Adipocyte (in vitro differentiated cells): ENCODE data around the gene BBOX1.
A peak's percentile ranks its signal among the peaks of the same experiment; 100 is the strongest.
"Not testable (repeated sequence)": the region's sequence is repeated elsewhere in the genome, so short reads cannot be mapped to it uniquely, and the experiment has no call there.

Experiments
- DNase-seq: peaks from one replicate; pipeline ENCODE4 v3.0.0-alpha.2; 2015; ENCODE audit warnings: low read depth
- H3K27me3 ChIP-seq: replicated peaks from 2 replicates; pipeline ENCODE4 v1.7.0; 2013; ENCODE audit warnings: mild to moderate bottlenecking, low read length, moderate library complexity; ENCODE audit not compliant: control insufficient read depth, insufficient read depth
- H3K36me3 ChIP-seq: 2 replicates; pipeline ENCODE4 v1.7.0; 2013; ENCODE audit warnings: low read length, mild to moderate bottlenecking, moderate library complexity; ENCODE audit not compliant: control insufficient read depth, insufficient read depth, severe bottlenecking
- H3K4me1 ChIP-seq: 2 replicates; pipeline ENCODE4 v1.7.0; 2013; ENCODE audit warnings: mild to moderate bottlenecking, low read length, moderate library complexity; ENCODE audit not compliant: control insufficient read depth, insufficient read depth
- H3K4me3 ChIP-seq: 2 replicates; pipeline ENCODE4 v1.7.0; 2013; ENCODE audit warnings: mild to moderate bottlenecking, low read length, moderate library complexity
- H3K9ac ChIP-seq: 2 replicates; pipeline ENCODE4 v1.7.0; 2013; ENCODE audit warnings: mild to moderate bottlenecking, low read length, moderate library complexity
- H3K9me3 ChIP-seq: 2 replicates; pipeline ENCODE4 v1.7.0; 2013; ENCODE audit warnings: mild to moderate bottlenecking, low read length, moderate library complexity; ENCODE audit not compliant: control insufficient read depth

Gene BBOX1, protein sequence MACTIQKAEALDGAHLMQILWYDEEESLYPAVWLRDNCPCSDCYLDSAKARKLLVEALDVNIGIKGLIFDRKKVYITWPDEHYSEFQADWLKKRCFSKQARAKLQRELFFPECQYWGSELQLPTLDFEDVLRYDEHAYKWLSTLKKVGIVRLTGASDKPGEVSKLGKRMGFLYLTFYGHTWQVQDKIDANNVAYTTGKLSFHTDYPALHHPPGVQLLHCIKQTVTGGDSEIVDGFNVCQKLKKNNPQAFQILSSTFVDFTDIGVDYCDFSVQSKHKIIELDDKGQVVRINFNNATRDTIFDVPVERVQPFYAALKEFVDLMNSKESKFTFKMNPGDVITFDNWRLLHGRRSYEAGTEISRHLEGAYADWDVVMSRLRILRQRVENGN

DNA sequence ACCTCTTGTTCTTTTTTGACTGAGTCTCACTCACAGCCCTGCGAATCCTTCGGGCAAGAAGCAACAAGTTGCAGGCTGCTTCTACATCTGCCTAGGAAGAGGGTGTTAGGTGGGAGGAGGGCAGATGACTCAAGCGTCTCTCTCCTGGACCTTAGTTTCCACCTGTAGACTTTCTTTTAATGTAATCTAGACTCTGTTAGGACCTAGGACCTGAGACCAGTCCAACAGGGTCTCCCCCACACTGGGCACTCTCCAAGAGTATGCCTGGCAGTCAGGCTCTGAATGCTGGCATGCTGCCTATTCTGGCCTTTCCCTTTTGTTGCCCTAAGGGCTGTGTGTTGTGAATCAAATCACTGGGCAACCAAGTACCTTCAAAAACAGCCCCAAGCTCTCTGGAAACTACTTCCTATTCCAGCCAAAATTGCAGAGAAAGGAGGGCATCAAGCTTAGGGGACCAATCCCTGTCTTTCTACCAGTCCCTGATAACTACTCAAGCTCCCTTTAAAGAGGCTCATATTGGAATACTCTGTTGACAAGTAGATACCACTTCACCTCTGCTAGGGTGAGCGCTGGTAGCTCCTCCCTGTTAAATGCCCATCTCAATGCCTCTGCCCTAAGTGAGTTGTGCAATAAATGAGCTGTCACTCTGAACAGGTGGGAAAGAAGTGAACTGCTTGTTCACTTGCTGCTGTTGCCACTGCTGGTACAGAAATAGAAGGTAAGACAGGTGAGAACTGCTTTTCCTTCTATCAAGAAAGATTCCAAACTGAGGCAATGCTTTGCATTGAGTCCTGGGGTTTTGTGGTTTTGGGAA lies at the start of gene BBOX1:
Gene BBOX1, plus strand, starts transcription at position 514 of the 814 bp plus-strand sequence. CDS start 14,616 bp downstream, outside the sequence.
- no peaks in the 10 kb centered on the region for H3K27me3 ChIP-seq
- no peak within 1 kb of the TSS for H3K9ac ChIP-seq
- no peak within 1 kb of the TSS for H3K4me3 ChIP-seq
- no peaks in the 10 kb centered on the region for H3K36me3 ChIP-seq
- peaks cover 17% of the 10 kb centered on the region for H3K9me3 ChIP-seq
- peak; percentile 8 for DNase-seq
- peaks cover 11% of the 10 kb centered on the region for H3K4me1 ChIP-seq

DNA sequence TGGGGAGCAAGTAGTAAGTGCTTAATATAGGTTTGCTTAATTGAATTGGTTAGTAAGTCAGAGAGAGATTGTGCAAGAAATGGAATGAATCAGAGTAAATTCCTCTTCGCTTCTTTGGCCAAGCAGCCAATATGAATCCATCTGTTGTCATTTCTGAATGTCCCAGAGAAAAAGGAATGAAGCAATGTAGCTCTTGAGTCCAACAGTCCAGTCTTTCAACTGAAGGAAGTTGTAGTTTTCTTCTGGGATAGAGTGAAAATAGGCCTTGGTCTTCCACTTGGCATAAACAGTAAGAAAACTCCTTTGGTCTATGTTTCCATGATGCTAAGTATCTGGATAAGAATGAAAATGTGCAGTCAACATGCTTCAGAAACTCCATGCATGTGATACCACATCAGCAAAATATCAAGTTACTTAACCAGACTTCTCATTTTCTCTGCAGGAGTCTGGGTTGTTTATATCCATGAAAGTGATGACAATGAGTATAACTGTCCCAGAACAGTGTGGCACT lies 48.5 kb upstream of the BBOX1 start:
- Histone ChIP-seq H3K27me3 (no peaks in the 10 kb centered on the region), H3K9ac (peak overlapping the region; percentile 92), H3K9me3 (no peaks in the 10 kb centered on the region), H3K36me3 (no peaks in the 10 kb centered on the region), H3K4me1 (peaks cover 47% of the 10 kb centered on the region), H3K4me3 (peak overlapping the region; percentile 53)
- peak; percentile 93 for DNase-seq

DNA sequence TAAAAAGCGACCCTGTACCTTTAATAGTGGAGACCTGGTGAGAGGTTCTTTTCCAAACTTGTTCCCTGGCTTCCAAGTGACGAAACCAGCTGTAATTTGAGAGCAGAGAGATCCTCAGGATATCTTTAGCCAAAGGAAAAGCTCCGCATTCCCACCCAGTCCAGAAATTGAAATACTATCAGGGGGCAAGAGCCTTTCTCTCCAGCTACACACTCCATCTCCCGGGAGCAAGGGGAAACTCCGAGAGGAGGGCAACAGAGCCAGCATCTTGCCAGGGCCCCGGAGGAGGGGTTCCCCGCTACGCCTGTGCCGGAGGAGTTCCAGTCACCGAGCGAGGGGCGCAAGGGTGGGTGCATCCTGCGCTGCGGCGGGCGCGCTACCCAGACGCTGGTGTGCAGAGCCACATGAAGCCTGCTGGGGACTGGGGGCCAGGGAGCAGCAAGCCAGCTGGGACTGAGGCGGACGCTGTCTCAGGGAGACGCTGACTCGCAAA lies 46.6 kb upstream of the BBOX1 start, which contains the start of gene FIBIN:
Gene FIBIN, plus strand, starts transcription at position 148 of the 493 bp plus-strand sequence. CDS start 415 bp downstream, outside the sequence.
- H3K4me1 ChIP-seq, result peaks cover 41% of the 10 kb centered on the region
- no peaks in the 10 kb centered on the region for H3K9me3 ChIP-seq
- H3K4me3 ChIP-seq, result peak within 1 kb of the TSS; percentile 88
- DNase-seq, result peak; percentile 90
- no peaks in the 10 kb centered on the region for H3K36me3 ChIP-seq
- H3K27me3 ChIP-seq, result no peaks in the 10 kb centered on the region
- peak within 1 kb of the TSS; percentile 92 for H3K9ac ChIP-seq

DNA sequence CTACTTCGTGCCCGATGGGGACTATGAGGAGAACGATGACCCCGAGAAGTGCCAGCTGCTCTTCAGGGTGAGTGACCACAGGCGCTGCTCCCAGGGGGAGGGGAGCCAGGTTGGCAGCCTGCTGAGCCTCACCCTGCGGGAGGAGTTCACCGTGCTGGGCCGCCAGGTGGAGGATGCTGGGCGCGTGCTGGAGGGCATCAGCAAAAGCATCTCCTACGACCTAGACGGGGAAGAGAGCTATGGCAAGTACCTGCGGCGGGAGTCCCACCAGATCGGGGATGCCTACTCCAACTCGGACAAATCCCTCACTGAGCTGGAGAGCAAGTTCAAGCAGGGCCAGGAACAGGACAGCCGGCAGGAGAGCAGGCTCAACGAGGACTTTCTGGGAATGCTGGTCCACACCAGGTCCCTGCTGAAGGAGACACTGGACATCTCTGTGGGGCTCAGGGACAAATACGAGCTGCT lies 46.0 kb upstream of the BBOX1 start:
- no peaks in the 10 kb centered on the region for H3K27me3 ChIP-seq
- peak overlapping the region; percentile 92 for H3K9ac ChIP-seq
- peaks cover 41% of the 10 kb centered on the region for H3K4me1 ChIP-seq
- H3K4me3 ChIP-seq, result peak overlapping the region; percentile 88
- no peak for DNase-seq
- no peaks in the 10 kb centered on the region for H3K36me3 ChIP-seq
- no peaks in the 10 kb centered on the region for H3K9me3 ChIP-seq

DNA sequence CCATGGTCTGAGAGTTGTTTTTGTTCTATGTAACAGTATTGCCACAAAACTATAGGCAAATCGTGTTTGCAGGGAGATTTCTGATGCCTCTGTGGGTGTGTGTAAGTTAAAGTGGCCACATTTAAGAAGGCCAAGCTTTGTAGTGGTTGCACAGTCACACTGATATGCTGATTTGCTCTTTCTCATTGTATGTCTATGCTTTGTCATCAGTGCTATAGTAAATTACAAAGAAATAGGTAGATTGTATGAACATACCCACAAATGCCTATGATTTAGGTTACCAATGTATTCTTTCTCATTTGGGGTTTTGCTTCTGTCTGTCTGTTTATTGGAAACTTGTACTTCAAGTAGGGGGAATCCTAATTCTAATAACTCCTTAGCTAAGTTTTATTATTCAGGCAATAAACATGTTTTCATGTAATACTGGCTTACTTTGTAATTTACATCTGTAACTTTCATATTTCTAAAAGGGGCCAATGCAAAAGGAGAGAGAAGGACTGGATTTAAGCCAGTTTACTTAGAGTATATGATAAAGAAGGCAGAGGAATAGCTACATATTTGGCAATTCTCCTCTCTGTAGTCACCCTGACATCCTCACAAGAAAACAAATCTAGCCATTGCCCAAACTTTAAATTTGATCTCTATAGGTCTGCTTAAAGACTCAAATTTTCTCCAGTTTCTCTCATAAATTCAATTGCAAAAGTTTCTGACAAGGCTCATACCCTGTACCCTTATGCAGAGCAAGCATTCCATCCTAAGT lies 44.7 kb upstream of the BBOX1 start:
- H3K9me3 ChIP-seq, result no peaks in the 10 kb centered on the region
- H3K4me1 ChIP-seq, result peaks cover 42% of the 10 kb centered on the region
- H3K27me3 ChIP-seq, result no peaks in the 10 kb centered on the region
- DNase-seq, result no peak
- peak overlapping the region; percentile 88 for H3K4me3 ChIP-seq
- no peaks in the 10 kb centered on the region for H3K36me3 ChIP-seq
- peak overlapping the region; percentile 92 for H3K9ac ChIP-seq

DNA sequence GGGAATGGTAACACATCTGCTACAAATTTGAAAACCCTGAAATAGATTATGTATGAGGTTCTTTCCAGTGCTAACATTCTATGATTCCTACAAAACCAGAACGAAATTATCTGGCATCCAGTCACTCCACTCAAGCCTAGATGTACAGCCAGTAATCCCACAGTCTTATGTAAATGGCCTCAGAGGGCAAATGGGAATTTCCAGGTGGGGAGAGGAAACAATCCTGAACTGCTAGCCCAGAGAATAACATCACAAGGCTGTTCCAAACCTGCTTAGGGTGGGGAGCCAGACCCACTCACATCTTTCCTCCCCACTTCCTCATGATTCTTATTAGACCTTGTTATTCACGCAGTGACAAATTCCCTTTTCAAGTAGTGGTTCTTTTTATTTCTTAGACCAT lies 43.2 kb upstream of the BBOX1 start:
- peak overlapping the region; percentile 88 for H3K4me3 ChIP-seq
- H3K36me3 ChIP-seq, result no peaks in the 10 kb centered on the region
- no peaks in the 10 kb centered on the region for H3K27me3 ChIP-seq
- no peaks in the 10 kb centered on the region for H3K9me3 ChIP-seq
- peaks cover 37% of the 10 kb centered on the region for H3K4me1 ChIP-seq
- DNase-seq, result peak; percentile 30
- H3K9ac ChIP-seq, result no peak overlapping the region

DNA sequence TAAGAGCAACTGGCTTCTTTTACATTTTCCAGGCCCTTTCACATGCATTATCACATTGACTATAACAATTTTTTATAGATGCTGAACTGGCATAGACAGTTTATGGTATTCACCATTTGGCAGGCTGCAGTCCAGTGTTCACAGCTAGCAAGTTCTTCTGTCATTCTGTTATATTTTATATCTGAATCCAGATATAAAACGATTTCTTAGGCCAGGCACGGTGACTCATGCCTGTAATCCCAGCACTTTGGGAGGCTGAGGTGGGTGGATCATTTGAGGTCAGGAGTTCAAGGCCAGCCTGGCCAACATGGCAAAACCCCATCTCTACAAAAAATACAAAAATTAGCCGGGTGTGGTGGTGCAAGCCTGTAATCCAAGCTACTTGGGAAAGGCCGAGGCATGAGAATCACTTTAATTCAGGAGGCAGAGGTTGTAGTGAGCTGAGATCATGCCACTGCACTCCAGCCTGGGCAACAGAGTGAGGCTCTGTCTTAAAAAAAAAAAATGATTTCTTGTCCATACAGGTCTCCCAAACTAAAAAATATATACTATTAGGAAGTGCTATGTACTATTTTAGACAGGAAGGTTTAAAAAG lies 39.4 kb upstream of the BBOX1 start:
- H3K27me3 ChIP-seq, H3K9ac ChIP-seq, H3K9me3 ChIP-seq, H3K4me3 ChIP-seq, H3K36me3 ChIP-seq: not testable (repeated sequence)
- H3K4me1 ChIP-seq, result peaks cover 22% of the 10 kb centered on the region
- peak; percentile 31 for DNase-seq

DNA sequence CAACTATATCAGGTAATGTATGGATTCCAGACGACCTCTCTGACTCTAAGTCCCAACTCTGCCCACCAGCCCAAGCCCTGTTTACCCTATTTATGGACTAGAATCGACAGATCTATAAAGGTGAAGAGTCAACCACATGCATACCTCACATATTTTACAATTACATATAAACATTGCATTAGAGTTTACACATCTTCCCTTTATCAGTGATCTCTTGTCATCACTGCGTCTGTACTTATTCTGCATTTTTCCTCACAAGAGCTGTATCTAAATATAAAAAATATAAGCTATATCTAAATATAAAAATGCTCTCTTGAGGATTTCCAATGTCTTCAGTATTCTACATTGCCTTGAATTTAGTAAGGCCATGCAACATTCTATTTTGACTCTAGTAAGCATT lies 38.2 kb upstream of the BBOX1 start:
- H3K4me1 ChIP-seq, result peaks cover 10% of the 10 kb centered on the region
- H3K36me3 ChIP-seq, result no peaks in the 10 kb centered on the region
- no peaks in the 10 kb centered on the region for H3K9me3 ChIP-seq
- no peaks in the 10 kb centered on the region for H3K27me3 ChIP-seq
- H3K4me3 ChIP-seq, result no peak overlapping the region
- H3K9ac ChIP-seq, result no peak overlapping the region
- no peak for DNase-seq

DNA sequence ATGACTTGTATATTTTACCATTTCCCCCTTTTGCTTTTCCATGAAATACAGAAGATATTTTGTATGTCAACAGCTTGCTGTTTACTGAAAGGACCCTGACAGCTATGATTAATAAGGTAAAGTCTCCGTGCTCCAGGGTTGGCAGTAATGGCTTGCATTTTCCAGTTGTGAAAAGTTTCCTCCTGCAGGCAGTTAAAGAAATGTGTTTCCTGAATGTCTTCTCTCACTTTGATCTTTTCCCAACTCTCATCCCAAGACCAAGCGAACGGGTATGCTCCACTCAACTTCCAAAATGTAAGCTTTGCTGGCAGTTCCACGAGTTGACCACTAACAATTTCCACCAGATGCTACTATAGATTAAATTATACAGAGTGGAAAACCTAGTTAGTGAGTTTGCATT lies 37.8 kb upstream of the BBOX1 start:
- Histone ChIP-seq H3K36me3 (no peaks in the 10 kb centered on the region), H3K9me3 (no peaks in the 10 kb centered on the region)

DNA sequence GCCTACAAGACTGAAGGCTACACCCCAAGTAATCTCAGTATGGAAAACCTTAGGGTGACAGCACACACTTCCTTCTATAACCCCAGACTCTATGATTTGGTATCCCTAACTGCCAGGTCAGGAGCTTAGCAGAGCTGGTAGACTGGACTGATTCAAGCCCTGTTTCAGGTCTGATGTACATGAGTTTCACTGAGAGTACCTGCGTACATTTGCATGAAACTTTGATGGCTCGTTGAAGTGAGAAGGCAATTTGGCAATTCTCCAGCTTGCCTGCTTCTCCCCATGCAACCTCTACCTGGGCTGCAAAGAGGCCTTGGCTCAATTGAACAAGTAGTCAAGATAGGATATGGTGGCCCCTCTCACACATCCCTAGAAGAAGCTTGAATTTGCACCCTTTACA lies 36.5 kb upstream of the BBOX1 start:
- Histone ChIP-seq H3K36me3 (no peaks in the 10 kb centered on the region), H3K4me1 (peaks cover 9% of the 10 kb centered on the region), H3K9me3 (no peaks in the 10 kb centered on the region), H3K27me3 (no peaks in the 10 kb centered on the region), H3K4me3 (no peak overlapping the region), H3K9ac (no peak overlapping the region)
- DNase-seq, result no peak

More for the DNA sequence above, 37.8 kb upstream of the BBOX1 start:
- Histone ChIP-seq H3K4me3 (no peak overlapping the region), H3K27me3 (no peaks in the 10 kb centered on the region), H3K4me1 (peaks cover 9% of the 10 kb centered on the region), H3K9ac (no peak overlapping the region)
- DNase-seq, result no peak
